Endothelial cell of umbilical vein (primary cell): ENCODE measurements around the gene C12orf43. TPM values are rescaled to one million over a fixed set of nuclear protein-coding genes. Genes with fewer than 3 reads are reported as not detected.

ENCODE experiments used
- BruUV-seq: library from RNA; stranded (reverse); fragments of 400-500 nt; replicated peaks from 2 replicates; lab custom pipeline; 2021; lab: Mats Ljungman, UMichigan
- CTCF ChIA-PET: fragments of 300-600, 350-600 bp; sonication (Branson Sonifier 250); formaldehyde crosslinking; loops from one replicate; lab custom pipeline; 2021; ENCODE audit warnings: antibody characterized with exemption, inconsistent platforms; lab: Charles Lee
- POLR2A ChIA-PET: fragments of 300-600, 350-600 bp; sonication (Branson Sonifier 250); formaldehyde crosslinking; loops from one replicate; lab custom pipeline; 2021; ENCODE audit warnings: antibody characterized with exemption, inconsistent platforms; lab: Charles Lee
- DNase-seq: peaks from one replicate; pipeline ENCODE4 v3.0.0-alpha.2; 2011; ENCODE audit warnings: low read depth, low spot score
- FAIRE-seq: peaks from 2 replicates; lab custom pipeline; 2011; peaks lifted over from hg19 to GRCh38; lab: Jason Lieb, UNC
- H2AFZ ChIP-seq: 2 replicates; pipeline ENCODE4 v1.6.0; 2012; ENCODE audit warnings: low read depth, low read length, control low read depth, inconsistent platforms
- H3K27ac ChIP-seq: 2 replicates; pipeline ENCODE4 v1.5.1; 2011; ENCODE audit warnings: low read depth, mild to moderate bottlenecking, control low read depth, low read length, moderate library complexity; ENCODE audit not compliant: insufficient read depth
- H3K27me3 ChIP-seq, 2 experiments: 2 replicates each; pipeline versions ENCODE4 v1.6.0 to v1.6.1; 2011; ENCODE audit warnings: low read length in 2 of 2, mixed read lengths in 1 of 2; ENCODE audit not compliant: control insufficient read depth in 2 of 2, insufficient read depth in 2 of 2
- H3K36me3 ChIP-seq, 2 experiments: 2 replicates in 1 of 2; 3 replicates in 1 of 2; pipeline ENCODE4 v1.5.1; 2011; ENCODE audit warnings: low read length in 2 of 2, mild to moderate bottlenecking in 1 of 2, moderate library complexity in 1 of 2; ENCODE audit not compliant: control insufficient read depth in 2 of 2, insufficient read depth in 2 of 2; ENCODE audit errors: extremely low read depth in 1 of 2
- H3K4me1 ChIP-seq: 3 replicates; pipeline ENCODE4 v1.5.1; 2011; ENCODE audit warnings: mild to moderate bottlenecking, low read length; ENCODE audit not compliant: control insufficient read depth, insufficient read depth; ENCODE audit errors: extremely low read depth
- H3K4me2 ChIP-seq: 2 replicates; pipeline ENCODE4 v1.6.1; 2011; ENCODE audit warnings: low read length, control low read depth, mixed read lengths; ENCODE audit not compliant: insufficient read depth
- H3K4me3 ChIP-seq, 3 experiments: fragments of 200-600 bp in 1 of 3; sonication (generic), shearing (Covaris generic) in 1 of 3; replicated peaks in 1 of 3; 2 replicates each; pipeline ENCODE4 v1.5.1; 2011 to 2016; ENCODE audit warnings: control low read depth in 3 of 3, low read length in 3 of 3, mild to moderate bottlenecking in 2 of 3, inconsistent platforms in 1 of 3, low read depth in 1 of 3, moderate library complexity in 1 of 3; ENCODE audit not compliant: insufficient read depth in 1 of 3
- H3K79me2 ChIP-seq: 2 replicates; pipeline ENCODE4 v1.6.0; 2012; ENCODE audit warnings: low read length, inconsistent platforms; ENCODE audit not compliant: control insufficient read depth, insufficient read depth
- H3K9ac ChIP-seq: replicated peaks from 2 replicates; pipeline ENCODE3; 2011; ENCODE audit warnings: low read length, control low read depth; ENCODE audit not compliant: insufficient read depth; ENCODE audit errors: extremely low read depth
- H3K9me1 ChIP-seq: replicated peaks from 3 replicates; pipeline ENCODE4 v1.6.0; 2011; ENCODE audit warnings: mild to moderate bottlenecking, low read length; ENCODE audit not compliant: control insufficient read depth, insufficient read depth; ENCODE audit errors: extremely low read depth
- H3K9me3 ChIP-seq: replicated peaks from 2 replicates; pipeline ENCODE4 v1.5.1; 2012; ENCODE audit warnings: low read length, inconsistent platforms; ENCODE audit not compliant: control insufficient read depth, insufficient read depth
- H4K20me1 ChIP-seq: replicated peaks from 2 replicates; pipeline ENCODE3; 2011; ENCODE audit warnings: mild to moderate bottlenecking, low read length; ENCODE audit not compliant: control insufficient read depth, insufficient read depth; ENCODE audit errors: extremely low read depth
- EZH2 ChIP-seq: IDR thresholded peaks from 2 replicates; pipeline ENCODE4 v1.6.1; 2012; ENCODE audit warnings: borderline replicate concordance, low read depth, mild to moderate bottlenecking, moderate library complexity, low read length, inconsistent platforms; ENCODE audit not compliant: severe bottlenecking
- GATA2 ChIP-seq: IDR thresholded peaks from 2 replicates; pipeline ENCODE4 v1.7.0; 2011; ENCODE audit warnings: low read depth, mild to moderate bottlenecking, moderate library complexity, mixed read lengths, low read length; ENCODE audit not compliant: insufficient read length, insufficient read depth
- JUN ChIP-seq: IDR thresholded peaks from 2 replicates; pipeline ENCODE4 v1.6.1; 2011; ENCODE audit warnings: borderline replicate concordance, low read depth; ENCODE audit not compliant: insufficient read length, insufficient read depth
- MYC ChIP-seq: IDR thresholded peaks from one replicate; pipeline ENCODE4 v1.6.1; 2011; ENCODE audit warnings: mild to moderate bottlenecking, low read depth, low read length
- POLR2A ChIP-seq: IDR thresholded peaks from 2 replicates; pipeline ENCODE4 v1.6.1; 2012; ENCODE audit warnings: low read depth, mild to moderate bottlenecking, control low read depth, low read length
- POLR2AphosphoS5 ChIP-seq: IDR thresholded peaks from 2 replicates; pipeline ENCODE4 v1.6.1; 2012; ENCODE audit warnings: low read depth, mild to moderate bottlenecking, control low read depth, low read length, moderate library complexity; ENCODE audit not compliant: insufficient read depth
- dilution Hi-C: fragments of 300-500 bp; cut with MboI; formaldehyde crosslinking; loops from one replicate; pipeline ENCODE4 v1.15.0; 2019; ENCODE audit warnings: low sequenced_read_pairs; ENCODE audit not compliant: extremely low pct_ligation_motif_present
- intact Hi-C: fragments of 100-400 bp; cut with micrococcal nuclease; formaldehyde crosslinking; loops from one replicate; pipeline ENCODE4 v1.10.0; 2022
- polyA plus RNA-seq, 4 experiments: library from polyadenylated mRNA; depleted of rRNA in 3 of 4; stranded (reverse) in 3 of 4; unstranded in 1 of 4; fragments of >200 nt; gene quantifications; 2 replicates each; pipeline versions ENCODE4 v1.2.1 to v1.2.3, GENCODE V29; 2011 to 2012; ENCODE audit warnings: missing spikeins in 1 of 4
- total RNA-seq: library from RNA; stranded (reverse); gene quantifications from 2 replicates; pipeline ENCODE4 v1.2.3, GENCODE V29; 2021
- TF ChIP-seq, protein P1 (sequence below), 2 donors: IDR thresholded peaks; 1 replicate in 1 of 2; 2 replicates in 1 of 2; pipeline ENCODE4 v1.5.1; 2011; ENCODE audit warnings: low read length in 2 of 2, mild to moderate bottlenecking in 2 of 2, moderate library complexity in 2 of 2, control low read depth in 1 of 2, inconsistent platforms in 1 of 2, low read depth in 1 of 2; ENCODE audit not compliant: insufficient read depth in 1 of 2; ENCODE audit errors: extremely low read depth in 1 of 2

The C12orf43 gene
- total and polyA plus RNA-seq, 2 donors (not counting 3 experiments of a cell fraction or from before 2014, with no cell fraction given) = 12.3 to 24.7 TPM

DNA sequence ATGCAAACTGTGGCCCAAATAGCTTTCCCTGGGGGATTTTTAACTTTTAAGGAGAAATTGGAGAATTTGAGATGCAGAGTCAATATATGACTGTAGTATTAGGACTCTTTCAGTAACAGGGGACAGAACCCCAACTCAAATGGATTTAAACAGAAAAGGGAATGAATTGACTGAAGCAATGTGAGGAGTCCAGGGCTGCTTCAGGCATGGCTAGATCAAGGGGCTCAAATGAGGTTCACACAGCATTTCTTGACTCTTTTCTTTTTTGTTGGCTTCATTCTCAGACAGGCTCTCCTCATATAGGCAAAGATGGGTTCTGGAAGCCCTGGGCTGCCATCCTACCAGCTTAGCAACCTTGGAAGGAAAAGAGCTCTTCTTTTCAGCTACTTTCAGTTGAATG lies 24.3 kb downstream of the C12orf43 start:
- no peaks in the 10 kb centered on the region for H3K4me1 ChIP-seq
- H3K9me3 ChIP-seq = no peaks in the 10 kb centered on the region
- no peak for FAIRE-seq
- H2AFZ ChIP-seq = no peak overlapping the region
- ChIA-PET CTCF (interaction anchor here (1.9 to 3.1 kb wide), 2 partner anchors 20 to 343 kb away, joined by 5 to 12 read pairs; no protein-coding TSS in a partner anchor), POLR2A (no interaction called here)
- intact Hi-C loops (no loop called here), dilution Hi-C loops (no loop called here)
- no peak overlapping the region for H3K27ac ChIP-seq
- no peak for TF ChIP-seq MYC
- TF ChIP-seq GATA2 = no peak
- TF ChIP-seq, protein P1, sequence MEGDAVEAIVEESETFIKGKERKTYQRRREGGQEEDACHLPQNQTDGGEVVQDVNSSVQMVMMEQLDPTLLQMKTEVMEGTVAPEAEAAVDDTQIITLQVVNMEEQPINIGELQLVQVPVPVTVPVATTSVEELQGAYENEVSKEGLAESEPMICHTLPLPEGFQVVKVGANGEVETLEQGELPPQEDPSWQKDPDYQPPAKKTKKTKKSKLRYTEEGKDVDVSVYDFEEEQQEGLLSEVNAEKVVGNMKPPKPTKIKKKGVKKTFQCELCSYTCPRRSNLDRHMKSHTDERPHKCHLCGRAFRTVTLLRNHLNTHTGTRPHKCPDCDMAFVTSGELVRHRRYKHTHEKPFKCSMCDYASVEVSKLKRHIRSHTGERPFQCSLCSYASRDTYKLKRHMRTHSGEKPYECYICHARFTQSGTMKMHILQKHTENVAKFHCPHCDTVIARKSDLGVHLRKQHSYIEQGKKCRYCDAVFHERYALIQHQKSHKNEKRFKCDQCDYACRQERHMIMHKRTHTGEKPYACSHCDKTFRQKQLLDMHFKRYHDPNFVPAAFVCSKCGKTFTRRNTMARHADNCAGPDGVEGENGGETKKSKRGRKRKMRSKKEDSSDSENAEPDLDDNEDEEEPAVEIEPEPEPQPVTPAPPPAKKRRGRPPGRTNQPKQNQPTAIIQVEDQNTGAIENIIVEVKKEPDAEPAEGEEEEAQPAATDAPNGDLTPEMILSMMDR (IDR thresholded peaks at IDR 0.05; ENCODE audit: extremely low read depth in 1 of 2, insufficient read depth in 1 of 2, low read depth in 1 of 2, low read length in 2 of 2) = no peak
- TF ChIP-seq JUN = no peak
- TF ChIP-seq EZH2 = no peak
- TF ChIP-seq POLR2A = no peak
- no peak for TF ChIP-seq POLR2AphosphoS5
- no TSS peak for BruUV-seq
- H3K79me2 ChIP-seq = no peaks in the 10 kb centered on the region
- no peak for DNase-seq
- no peak overlapping the region for H3K4me3 ChIP-seq
- H3K36me3 ChIP-seq = no peaks in the 10 kb centered on the region
- H3K4me2 ChIP-seq = no peak overlapping the region
- no peaks in the 10 kb centered on the region for H4K20me1 ChIP-seq
- no peak overlapping the region for H3K9ac ChIP-seq
- H3K27me3 ChIP-seq = peaks cover 3 to 8% of the 10 kb centered on the region in 2 experiments
- no peaks in the 10 kb centered on the region for H3K9me1 ChIP-seq
